KMS-11 (cell line): Measurements from ENCODE around the gene ABHD17C.

Source experiments
- H2AFZ ChIP-seq: fragments of 200-600 bp; sonication (generic); 2 replicates; pipeline ENCODE4 v1.6.1; 2016; ENCODE audit warnings: antibody characterized with exemption, mixed run types, low read depth
- H3K27ac ChIP-seq: fragments of 200-600 bp; sonication (generic); 2 replicates; pipeline ENCODE4 v1.6.1; 2016; ENCODE audit warnings: mild to moderate bottlenecking, mixed run types
- H3K27me3 ChIP-seq: fragments of 200-600 bp; sonication (generic); 2 replicates; pipeline ENCODE4 v1.6.1; 2017; ENCODE audit warnings: mild to moderate bottlenecking, low read depth, mixed run types, moderate library complexity; ENCODE audit not compliant: insufficient read depth
- H3K36me3 ChIP-seq: fragments of 200-600 bp; sonication (generic); 2 replicates; pipeline ENCODE4 v1.6.1; 2017; ENCODE audit warnings: mild to moderate bottlenecking, mixed run types; ENCODE audit not compliant: insufficient read depth
- H3K4me1 ChIP-seq: fragments of 200-600 bp; sonication (generic); 2 replicates; pipeline ENCODE4 v1.6.1; 2016; ENCODE audit warnings: mild to moderate bottlenecking, low read depth, mixed run types; ENCODE audit not compliant: poor library complexity, severe bottlenecking
- H3K4me2 ChIP-seq: fragments of 200-600 bp; sonication (generic); 2 replicates; pipeline ENCODE4 v1.7.0; 2016; ENCODE audit warnings: mild to moderate bottlenecking, mixed run types
- H3K4me3 ChIP-seq: fragments of 200-600 bp; sonication (generic); IDR thresholded peaks from 2 replicates; pipeline ENCODE4 v1.6.1; 2017; ENCODE audit warnings: low read depth, low read length, mixed read lengths; ENCODE audit not compliant: insufficient read depth
- H3K79me2 ChIP-seq: fragments of 200-600 bp; sonication (generic); 2 replicates; pipeline ENCODE4 v1.6.1; 2016; ENCODE audit warnings: low read depth, mixed run types; ENCODE audit not compliant: insufficient read depth
- H3K9ac ChIP-seq: fragments of 200-600 bp; sonication (generic); 2 replicates; pipeline ENCODE4 v1.6.1; 2016; ENCODE audit warnings: mild to moderate bottlenecking, mixed run types
- H4K20me1 ChIP-seq: fragments of 200-600 bp; sonication (generic); 2 replicates; pipeline ENCODE4 v1.6.1; 2016; ENCODE audit warnings: mild to moderate bottlenecking, mixed run types; ENCODE audit not compliant: insufficient read depth
- TF ChIP-seq, protein P1 (sequence below): fragments of 200-600 bp; sonication (generic); conservative IDR thresholded peaks from 2 replicates; pipeline ENCODE4 v1.6.1; 2017; ENCODE audit warnings: low read depth, mild to moderate bottlenecking, antibody characterized with exemption, low read length, moderate library complexity, mixed read lengths

The ABHD17C gene

DNA sequence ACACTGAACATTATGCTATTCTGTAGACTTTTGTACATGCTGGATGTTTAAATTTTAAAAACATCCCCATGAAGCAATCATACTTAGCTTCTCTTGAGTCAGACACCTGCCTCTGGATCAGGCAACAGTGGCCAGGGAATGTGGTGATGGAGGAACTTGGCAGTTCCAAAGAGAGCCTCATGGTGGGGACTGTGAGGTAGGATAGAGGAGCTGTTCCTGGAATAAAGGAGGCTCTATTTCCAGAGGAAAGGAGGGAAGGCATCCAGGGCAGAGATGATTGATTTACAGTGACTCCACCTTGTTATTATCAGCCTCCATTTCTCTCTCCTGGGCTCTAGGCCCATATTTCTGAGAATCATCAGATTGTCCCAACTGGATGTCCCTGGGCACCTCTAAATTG, 35.0 kb upstream of the ABHD17C start:
- H3K36me3 ChIP-seq, result no peaks in the 10 kb centered on the region
- H3K4me2 ChIP-seq, result no peak overlapping the region
- H3K9ac ChIP-seq, result no peak overlapping the region
- H3K27me3 ChIP-seq, result no peaks in the 10 kb centered on the region
- no peak overlapping the region for H2AFZ ChIP-seq
- no peaks in the 10 kb centered on the region for H4K20me1 ChIP-seq
- no peak overlapping the region for H3K4me3 ChIP-seq
- no peak overlapping the region for H3K27ac ChIP-seq
- H3K79me2 ChIP-seq, result no peaks in the 10 kb centered on the region
- H3K4me1 ChIP-seq, result no peaks in the 10 kb centered on the region
- TF ChIP-seq, protein P1, sequence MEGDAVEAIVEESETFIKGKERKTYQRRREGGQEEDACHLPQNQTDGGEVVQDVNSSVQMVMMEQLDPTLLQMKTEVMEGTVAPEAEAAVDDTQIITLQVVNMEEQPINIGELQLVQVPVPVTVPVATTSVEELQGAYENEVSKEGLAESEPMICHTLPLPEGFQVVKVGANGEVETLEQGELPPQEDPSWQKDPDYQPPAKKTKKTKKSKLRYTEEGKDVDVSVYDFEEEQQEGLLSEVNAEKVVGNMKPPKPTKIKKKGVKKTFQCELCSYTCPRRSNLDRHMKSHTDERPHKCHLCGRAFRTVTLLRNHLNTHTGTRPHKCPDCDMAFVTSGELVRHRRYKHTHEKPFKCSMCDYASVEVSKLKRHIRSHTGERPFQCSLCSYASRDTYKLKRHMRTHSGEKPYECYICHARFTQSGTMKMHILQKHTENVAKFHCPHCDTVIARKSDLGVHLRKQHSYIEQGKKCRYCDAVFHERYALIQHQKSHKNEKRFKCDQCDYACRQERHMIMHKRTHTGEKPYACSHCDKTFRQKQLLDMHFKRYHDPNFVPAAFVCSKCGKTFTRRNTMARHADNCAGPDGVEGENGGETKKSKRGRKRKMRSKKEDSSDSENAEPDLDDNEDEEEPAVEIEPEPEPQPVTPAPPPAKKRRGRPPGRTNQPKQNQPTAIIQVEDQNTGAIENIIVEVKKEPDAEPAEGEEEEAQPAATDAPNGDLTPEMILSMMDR, result no peak

DNA sequence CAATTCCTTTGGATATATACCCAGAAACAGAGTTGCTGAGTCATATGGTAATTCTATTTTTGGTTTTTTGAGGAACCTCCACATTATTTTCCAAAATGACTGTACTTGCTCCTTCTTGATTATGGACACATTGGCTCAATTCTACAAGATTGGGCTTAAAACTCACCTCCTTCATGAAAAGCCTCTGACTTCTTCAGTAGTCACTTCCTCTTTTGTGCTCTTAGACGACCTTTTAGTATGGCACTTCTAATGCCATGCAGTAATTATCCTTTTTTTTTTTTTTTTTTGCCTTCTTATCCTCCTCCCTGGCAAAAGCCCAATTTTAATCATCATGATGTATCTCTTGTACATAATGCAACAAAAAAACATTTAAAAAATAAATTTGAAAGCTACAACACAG, 33.0 kb upstream of the ABHD17C start:
- H3K36me3 ChIP-seq, result no peaks in the 10 kb centered on the region
- H3K4me2 ChIP-seq, result no peak overlapping the region
- H3K9ac ChIP-seq, result no peak overlapping the region
- TF ChIP-seq, protein P1, result no peak
- no peaks in the 10 kb centered on the region for H3K27me3 ChIP-seq
- no peak overlapping the region for H3K27ac ChIP-seq
- no peaks in the 10 kb centered on the region for H4K20me1 ChIP-seq
- no peak overlapping the region for H3K4me3 ChIP-seq
- H3K79me2 ChIP-seq, result no peaks in the 10 kb centered on the region
- no peaks in the 10 kb centered on the region for H3K4me1 ChIP-seq
- no peak overlapping the region for H2AFZ ChIP-seq

DNA sequence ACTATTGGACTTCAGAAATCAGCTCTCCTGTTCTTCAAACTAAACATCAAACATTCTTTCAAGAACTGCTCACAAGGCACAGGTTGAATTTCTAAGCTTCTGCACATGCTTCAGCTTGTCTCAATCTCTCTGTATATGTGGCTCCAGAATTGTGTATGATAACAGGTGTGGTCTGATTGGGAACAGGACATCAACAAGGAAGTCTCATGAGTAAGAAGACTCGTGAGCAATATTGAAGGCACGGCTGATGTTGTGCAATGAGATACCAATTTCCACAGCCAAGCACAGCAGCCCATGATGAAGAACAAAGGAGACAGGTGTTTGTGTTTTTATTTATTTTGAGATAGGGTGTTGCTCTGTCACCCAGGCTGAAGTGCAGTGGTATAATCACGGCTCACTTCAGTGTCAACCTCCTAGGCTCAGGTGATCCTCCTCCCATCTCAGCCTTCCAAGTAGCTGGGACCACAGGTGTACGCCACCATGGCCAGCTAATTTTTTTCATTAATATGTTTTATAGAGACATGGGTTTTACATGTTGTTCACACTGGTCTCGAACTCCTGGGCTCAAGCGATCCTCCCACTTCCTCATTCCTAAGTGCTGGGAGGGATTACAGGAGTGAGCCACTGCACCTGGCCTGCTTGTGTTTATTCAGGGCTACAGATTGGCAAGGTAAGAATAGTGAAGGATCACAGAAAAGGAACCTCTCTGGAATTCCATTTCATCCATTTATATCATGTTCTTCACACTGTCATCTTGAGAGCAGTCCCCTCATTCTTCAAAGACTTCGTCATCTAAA, 32.2 kb upstream of the ABHD17C start:
- H3K4me2 ChIP-seq, result no peak overlapping the region
- H3K79me2 ChIP-seq, result no peaks in the 10 kb centered on the region

DNA sequence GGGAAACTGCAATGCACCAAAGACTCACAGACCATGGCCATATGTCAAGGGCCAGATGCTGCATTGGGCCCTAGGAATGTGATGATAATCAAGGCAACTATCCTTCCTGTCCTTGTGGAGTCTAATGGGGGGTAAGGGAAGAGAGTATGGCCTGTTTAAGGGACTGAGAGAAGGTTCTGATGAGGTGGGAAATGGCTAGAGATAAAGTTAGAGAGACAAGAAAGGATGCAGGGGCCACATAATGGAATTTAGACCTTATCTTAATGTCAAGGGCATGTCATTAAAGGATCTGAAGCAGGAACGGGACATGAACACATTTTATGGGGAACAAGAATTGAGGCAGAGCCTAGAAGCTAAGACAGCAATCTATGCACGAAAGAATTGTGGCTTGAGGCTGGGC, 30.0 kb upstream of the ABHD17C start:
- no peaks in the 10 kb centered on the region for H3K79me2 ChIP-seq
- no peaks in the 10 kb centered on the region for H4K20me1 ChIP-seq
- no peak overlapping the region for H3K27ac ChIP-seq
- TF ChIP-seq, protein P1, result no peak
- no peaks in the 10 kb centered on the region for H3K36me3 ChIP-seq
- H3K4me3 ChIP-seq, result no peak overlapping the region
- H3K4me1 ChIP-seq, result peaks cover 12% of the 10 kb centered on the region
- no peak overlapping the region for H3K9ac ChIP-seq
- no peak overlapping the region for H3K4me2 ChIP-seq
- H3K27me3 ChIP-seq, result no peaks in the 10 kb centered on the region
- no peak overlapping the region for H2AFZ ChIP-seq

More for the DNA sequence above, 32.2 kb upstream of the ABHD17C start:
- H3K4me1 ChIP-seq, result no peaks in the 10 kb centered on the region
- H3K36me3 ChIP-seq, result no peaks in the 10 kb centered on the region
- no peak overlapping the region for H3K4me3 ChIP-seq
- no peaks in the 10 kb centered on the region for H4K20me1 ChIP-seq
- no peaks in the 10 kb centered on the region for H3K27me3 ChIP-seq
- TF ChIP-seq, protein P1, result no peak
- no peak overlapping the region for H3K27ac ChIP-seq
- no peak overlapping the region for H3K9ac ChIP-seq
- H2AFZ ChIP-seq, result no peak overlapping the region
